GM13976 (cell line): ENCODE measurements around the gene MFSD12.
"Not testable (repeated sequence)": the region's sequence is repeated elsewhere in the genome, so short reads cannot be mapped to it uniquely, and the experiment has no call there.

Source experiments
- DNase-seq: peaks from one replicate; pipeline ENCODE4 v3.0.0; 2012; ENCODE audit warnings: low spot score
- in situ Hi-C: fragments of 300-500 bp; cut with MboI; formaldehyde crosslinking; loops from one replicate; pipeline ENCODE4 v1.12.0; 2022; ENCODE audit warnings: low sequenced_read_pairs, mixed read lengths, inconsistent platforms; ENCODE audit not compliant: unreplicated experiment
- TF ChIP-seq, protein P1 (sequence below): IDR thresholded peaks from 2 replicates; pipeline ENCODE4 v1.5.1; 2012; ENCODE audit warnings: borderline replicate concordance, mild to moderate bottlenecking; ENCODE audit not compliant: insufficient read depth; ENCODE audit errors: extremely low read depth, missing control alignments, control extremely low read depth

Gene MFSD12

GRCh38 chr19:3585301-3586126 lies 28.1 kb upstream of the MFSD12 start, which contains the start of gene GIPC3:
GIPC3 (plus strand) TSS chr19:3585478; CDS start chr19:3585598, 120 bp downstream.
- DNase-seq: no peak
- in situ Hi-C loops: no loop called here
- TF ChIP-seq, protein P1, sequence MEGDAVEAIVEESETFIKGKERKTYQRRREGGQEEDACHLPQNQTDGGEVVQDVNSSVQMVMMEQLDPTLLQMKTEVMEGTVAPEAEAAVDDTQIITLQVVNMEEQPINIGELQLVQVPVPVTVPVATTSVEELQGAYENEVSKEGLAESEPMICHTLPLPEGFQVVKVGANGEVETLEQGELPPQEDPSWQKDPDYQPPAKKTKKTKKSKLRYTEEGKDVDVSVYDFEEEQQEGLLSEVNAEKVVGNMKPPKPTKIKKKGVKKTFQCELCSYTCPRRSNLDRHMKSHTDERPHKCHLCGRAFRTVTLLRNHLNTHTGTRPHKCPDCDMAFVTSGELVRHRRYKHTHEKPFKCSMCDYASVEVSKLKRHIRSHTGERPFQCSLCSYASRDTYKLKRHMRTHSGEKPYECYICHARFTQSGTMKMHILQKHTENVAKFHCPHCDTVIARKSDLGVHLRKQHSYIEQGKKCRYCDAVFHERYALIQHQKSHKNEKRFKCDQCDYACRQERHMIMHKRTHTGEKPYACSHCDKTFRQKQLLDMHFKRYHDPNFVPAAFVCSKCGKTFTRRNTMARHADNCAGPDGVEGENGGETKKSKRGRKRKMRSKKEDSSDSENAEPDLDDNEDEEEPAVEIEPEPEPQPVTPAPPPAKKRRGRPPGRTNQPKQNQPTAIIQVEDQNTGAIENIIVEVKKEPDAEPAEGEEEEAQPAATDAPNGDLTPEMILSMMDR: no peak

GRCh38 chr19:3584036-3584802 lies 26.8 kb upstream of the MFSD12 start:
- DNase-seq, in situ Hi-C loops: not testable (repeated sequence)

- DNase-seq, in situ Hi-C loops: not testable (repeated sequence)
These were observed 24.4 kb upstream of the MFSD12 start for GRCh38 chr19:3581792-3582191.

DNA sequence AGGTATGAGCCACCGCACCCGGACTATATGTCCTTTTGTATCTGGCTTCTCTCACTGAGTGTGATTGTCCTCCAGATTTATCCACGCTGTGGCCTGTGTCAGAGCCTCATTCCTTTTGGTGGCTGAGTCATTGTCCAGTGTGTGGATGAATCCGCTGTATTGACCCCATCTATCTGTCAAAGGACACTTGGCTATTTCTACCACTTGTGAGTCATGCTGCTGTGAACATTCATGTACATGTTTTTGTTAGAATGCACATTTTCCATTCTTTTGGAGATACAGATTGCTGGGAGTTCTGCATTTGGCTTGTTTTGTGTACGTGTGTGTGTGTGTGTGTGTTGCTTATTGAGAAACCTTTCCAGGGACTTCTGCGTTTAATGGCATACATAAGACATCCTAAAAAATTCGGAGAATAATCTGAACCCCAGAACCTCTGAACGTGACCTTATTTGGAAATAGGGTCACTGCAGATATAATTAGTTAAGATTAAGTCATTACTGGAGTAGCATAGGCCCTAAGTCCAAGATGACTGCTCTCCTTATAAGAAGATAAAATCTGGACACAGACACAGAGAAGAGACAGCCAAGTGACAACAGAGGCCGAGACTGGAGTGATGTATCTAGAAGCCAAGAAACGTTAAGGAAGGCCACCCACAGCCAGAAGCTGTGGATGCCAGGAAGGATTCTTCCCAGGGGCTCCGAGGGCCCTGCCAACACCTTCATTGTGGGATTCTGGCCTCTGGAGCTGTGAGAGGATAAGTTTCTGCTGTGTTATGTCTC lies 23.0 kb upstream of the MFSD12 start:
- no peak for DNase-seq
- TF ChIP-seq, protein P1: no peak
- in situ Hi-C loops: no loop called here

- DNase-seq: no peak
- in situ Hi-C loops: no loop called here
- TF ChIP-seq, protein P1: no peak
These were observed 21.0 kb upstream of the MFSD12 start for GRCh38 chr19:3578390-3578789.

- no peak for DNase-seq
- in situ Hi-C loops: no loop called here
- TF ChIP-seq, protein P1: no peak
These were observed 20.4 kb upstream of the MFSD12 start for GRCh38 chr19:3577723-3578344.
